GM19467 (cell line): ENCODE data around the gene PDE9A.
"Not testable (repeated sequence)": the region's sequence is repeated elsewhere in the genome, so short reads cannot be mapped to it uniquely, and the experiment has no call there.

Experiments used
- ATAC-seq: cut with Tn5 transposase; IDR thresholded peaks from one replicate; pipeline ENCODE4 v1.9.1; 2021; ENCODE audit warnings: mild to moderate bottlenecking, moderate library complexity; ENCODE audit not compliant: unreplicated experiment

Gene PDE9A

DNA sequence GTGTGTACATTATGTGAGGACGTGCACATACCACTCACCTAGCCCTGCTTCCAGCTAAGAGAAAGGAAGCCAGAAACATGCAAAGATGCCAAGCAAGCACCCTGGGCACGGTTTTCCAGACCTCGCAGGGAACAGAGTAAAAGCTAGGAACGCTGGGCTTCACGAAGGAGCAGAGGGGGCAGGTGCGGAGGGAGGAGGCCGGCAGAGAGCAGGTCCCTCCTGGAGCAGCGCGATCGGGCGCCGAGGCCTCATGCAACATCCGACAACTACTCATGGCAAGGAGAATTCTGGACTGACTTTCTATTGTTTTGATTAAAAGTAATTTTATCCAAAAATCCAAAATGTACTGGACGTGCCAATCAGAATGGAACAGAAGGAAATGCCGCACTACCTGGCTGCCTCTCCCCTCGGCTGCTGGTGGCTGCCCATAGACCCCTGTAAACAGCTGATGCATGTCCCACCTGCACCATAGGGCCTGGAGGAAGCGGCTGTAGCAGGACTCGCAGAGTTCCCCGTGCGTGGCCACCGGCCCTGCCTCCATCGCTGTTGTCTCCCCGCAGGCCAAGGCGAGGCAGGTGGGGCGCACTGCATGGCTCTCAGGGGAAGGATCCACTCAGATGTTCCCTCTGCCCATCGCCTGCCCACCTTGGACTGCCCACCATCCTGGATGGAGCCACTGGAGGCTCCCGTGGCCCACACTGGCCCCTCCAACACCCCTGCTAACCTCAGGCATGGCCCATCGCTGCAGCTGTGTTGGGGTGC is 132.4 kb downstream of the PDE9A start:
- no peak for ATAC-seq

GRCh38 chr21:42786884-42787283 is 133.5 kb downstream of the PDE9A start:
- no peak for ATAC-seq

- no peak for ATAC-seq
Measured at GRCh38 chr21:42787613-42788012, 134.2 kb downstream of the PDE9A start.

GRCh38 chr21:42790520-42791065 is 137.2 kb downstream of the PDE9A start:
- ATAC-seq, result no peak

DNA sequence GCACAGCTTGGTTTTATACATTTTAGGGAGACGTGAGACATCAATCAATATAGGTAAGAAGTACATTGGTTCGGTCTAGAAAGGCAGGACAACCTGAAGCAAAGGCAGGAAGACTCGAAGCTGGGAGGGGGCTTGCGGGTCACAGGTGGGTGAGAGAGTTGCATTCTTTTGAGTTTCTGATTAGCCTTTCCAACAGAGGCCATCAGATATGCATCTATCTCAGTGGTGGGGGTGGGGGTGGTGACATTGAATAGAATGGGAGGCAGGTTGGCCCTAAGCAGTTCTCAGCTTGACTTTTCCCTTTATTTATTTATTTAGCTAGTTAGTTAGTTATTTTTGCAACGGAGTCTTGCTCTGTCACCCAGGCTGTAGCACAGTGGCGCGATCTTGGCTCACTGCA is 140.4 kb downstream of the PDE9A start:
- ATAC-seq, result no peak

- no peak for ATAC-seq
Measured at GRCh38 chr21:42794551-42794950, 141.1 kb downstream of the PDE9A start.

DNA sequence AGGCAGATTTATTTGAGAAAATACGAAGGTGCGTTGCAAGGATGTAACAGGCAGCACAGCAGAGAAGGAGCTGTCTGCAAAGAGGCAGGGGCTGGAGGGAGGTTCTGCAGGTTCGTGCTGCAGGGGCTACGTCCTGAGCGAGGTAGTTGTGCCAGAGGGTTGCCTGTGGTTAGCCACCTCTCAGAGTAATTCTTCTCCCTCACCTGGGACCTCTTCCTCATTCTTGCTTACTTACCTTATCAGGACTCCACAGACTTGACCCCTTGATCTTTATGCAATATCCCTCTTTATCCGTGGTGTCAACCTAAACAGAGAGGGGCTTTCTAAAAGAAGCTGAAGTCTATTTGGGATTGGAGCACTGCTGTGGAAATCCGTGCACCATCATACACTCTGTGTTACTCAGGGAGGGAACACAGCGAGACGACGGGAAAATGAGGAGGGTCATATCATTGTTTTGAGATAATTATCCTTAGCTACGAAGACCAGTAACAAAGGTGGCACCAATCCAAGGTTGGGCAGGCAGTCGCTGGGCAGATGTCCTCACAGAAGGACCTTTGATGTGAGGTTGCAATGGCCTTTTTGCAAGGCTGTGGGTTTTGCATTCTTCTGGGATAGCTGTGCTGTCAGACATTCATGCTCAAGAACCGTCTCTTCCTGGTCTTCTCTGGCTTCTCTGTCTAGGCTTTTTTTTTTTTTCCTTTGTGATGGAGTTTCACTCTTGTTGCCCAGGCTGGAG is 143.1 kb downstream of the PDE9A start:
- no peak for ATAC-seq

DNA sequence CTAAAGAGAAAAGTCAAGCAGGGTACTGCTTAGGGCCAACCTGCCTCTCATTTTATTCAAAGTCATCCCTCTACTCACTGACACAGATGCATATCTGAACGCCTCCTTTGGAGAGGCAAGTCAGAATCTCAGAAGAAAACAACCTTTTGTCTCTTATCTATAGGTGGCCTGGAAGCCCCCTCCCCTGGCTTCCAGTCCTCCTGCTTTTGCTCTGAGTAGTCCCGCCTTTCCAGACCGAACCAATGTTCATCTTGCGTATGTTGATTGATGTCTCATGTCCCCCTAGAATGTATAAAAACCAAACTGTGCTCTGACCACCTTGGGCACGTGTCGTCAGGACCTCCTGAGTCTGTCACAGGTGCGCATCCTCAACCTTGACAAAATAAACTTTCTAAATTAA is 144.1 kb downstream of the PDE9A start:
- no peak for ATAC-seq

DNA sequence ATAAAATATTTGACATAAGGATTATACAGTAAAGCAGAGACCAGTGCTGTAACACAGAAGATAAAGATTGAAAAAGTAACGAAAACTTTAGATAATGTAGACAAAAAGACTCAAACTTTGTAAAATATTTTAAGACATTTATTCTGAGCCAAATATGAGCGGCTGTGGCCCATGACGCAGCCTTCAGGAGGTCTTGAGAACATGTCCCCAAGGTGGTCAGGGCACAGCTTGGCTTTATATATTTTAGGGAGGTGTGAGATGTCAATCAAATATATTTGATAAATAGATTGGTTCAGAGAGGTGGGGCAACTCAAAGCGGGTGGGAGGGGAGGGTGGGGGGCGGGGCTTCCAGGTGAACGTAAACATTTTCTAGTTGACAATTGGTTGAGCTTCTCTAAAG is 144.7 kb downstream of the PDE9A start:
- ATAC-seq, result no peak

- ATAC-seq, result no peak
Measured at GRCh38 chr21:42799516-42799915, 146.1 kb downstream of the PDE9A start.

- ATAC-seq, result no peak
Measured at GRCh38 chr21:42799948-42800347, 146.5 kb downstream of the PDE9A start.

GRCh38 chr21:42801616-42802015 is 148.2 kb downstream of the PDE9A start:
- not testable (repeated sequence) for ATAC-seq

GRCh38 chr21:42806509-42807140 is 153.2 kb downstream of the PDE9A start:
- no peak for ATAC-seq

GRCh38 chr21:42807293-42807895 is 154.0 kb downstream of the PDE9A start:
- not testable (repeated sequence) for ATAC-seq

- no peak for ATAC-seq
Measured at GRCh38 chr21:42807938-42808613, 154.7 kb downstream of the PDE9A start.

DNA sequence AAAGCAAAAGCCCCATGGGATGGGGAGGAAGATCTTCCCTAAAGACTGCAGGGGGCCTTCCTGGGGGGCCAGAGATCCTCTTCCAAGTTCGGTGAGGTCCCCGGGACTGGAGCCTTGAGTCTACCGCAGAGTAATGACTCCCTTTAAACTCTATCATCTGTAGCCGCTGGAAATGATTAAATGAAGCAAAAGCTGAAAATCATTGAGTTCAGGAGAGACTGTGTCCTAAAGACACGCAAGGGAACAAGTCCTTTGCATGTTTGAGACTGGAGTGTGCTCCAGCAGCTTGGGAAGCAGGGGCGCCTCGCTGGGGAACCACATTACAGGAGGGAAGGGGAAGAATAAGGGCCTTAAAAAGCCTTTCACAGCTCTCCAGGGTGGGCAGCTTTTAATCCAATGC is 155.8 kb downstream of the PDE9A start:
- no peak for ATAC-seq

- ATAC-seq, result no peak
Measured at GRCh38 chr21:42809577-42810475, 156.4 kb downstream of the PDE9A start.

GRCh38 chr21:42811960-42812359 is 158.5 kb downstream of the PDE9A start:
- ATAC-seq, result no peak

- ATAC-seq, result not testable (repeated sequence)
Measured at GRCh38 chr21:42812528-42813241, 159.3 kb downstream of the PDE9A start.
